Hepatic stellate cell (primary cell): ENCODE data around the gene SEPTIN2.
A peak's percentile ranks its signal among the peaks of the same experiment; 100 is the strongest.
"Not testable (repeated sequence)": the region's sequence is repeated elsewhere in the genome, so short reads cannot be mapped to it uniquely, and the experiment has no call there.

Experiments used
- DNase-seq: peaks from one replicate; pipeline ENCODE4 v3.0.0; 2011; ENCODE audit warnings: low spot score

The SEPTIN2 gene

DNA sequence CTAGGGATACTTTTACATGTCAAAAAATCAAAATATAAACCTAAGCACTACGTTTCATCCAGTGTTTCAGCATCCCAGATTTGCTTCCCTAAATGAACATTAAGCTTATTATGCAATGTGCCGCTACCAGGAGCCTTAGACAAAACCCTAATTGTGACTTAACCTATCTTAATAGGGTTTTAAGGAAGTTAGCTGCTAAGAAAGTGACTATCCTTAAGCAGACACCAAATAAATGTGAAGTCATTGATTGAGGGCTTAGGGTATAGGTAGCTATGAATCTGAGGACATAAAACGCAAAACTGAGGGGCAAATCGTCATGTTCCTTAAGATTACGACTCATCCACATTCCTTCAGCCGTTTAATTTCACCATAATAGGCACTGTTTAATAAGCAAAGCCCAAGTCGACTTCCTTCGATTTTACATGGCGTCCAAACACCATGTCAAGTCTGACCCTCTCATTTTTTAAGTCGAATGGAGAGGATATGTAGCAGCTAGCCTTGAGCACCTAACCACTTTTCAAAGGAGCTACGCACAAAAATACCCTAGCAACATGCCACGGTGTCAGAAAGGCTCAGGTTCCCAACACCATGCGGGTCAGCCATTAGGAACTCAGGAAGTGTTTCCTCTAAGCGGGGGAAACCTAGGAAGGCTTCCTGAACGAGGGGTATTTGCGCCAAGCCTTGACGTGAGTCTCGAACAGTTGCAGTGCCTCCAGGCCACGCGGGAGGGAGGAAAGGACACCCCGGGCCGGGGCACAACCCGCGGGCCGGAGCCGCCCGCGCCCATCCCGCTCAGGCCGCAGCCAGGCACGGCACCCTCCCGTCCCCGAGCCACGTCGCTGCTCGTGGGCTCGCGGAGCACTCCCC is 1.3 kb upstream of the SEPTIN2 start:
- no peak for DNase-seq

DNA sequence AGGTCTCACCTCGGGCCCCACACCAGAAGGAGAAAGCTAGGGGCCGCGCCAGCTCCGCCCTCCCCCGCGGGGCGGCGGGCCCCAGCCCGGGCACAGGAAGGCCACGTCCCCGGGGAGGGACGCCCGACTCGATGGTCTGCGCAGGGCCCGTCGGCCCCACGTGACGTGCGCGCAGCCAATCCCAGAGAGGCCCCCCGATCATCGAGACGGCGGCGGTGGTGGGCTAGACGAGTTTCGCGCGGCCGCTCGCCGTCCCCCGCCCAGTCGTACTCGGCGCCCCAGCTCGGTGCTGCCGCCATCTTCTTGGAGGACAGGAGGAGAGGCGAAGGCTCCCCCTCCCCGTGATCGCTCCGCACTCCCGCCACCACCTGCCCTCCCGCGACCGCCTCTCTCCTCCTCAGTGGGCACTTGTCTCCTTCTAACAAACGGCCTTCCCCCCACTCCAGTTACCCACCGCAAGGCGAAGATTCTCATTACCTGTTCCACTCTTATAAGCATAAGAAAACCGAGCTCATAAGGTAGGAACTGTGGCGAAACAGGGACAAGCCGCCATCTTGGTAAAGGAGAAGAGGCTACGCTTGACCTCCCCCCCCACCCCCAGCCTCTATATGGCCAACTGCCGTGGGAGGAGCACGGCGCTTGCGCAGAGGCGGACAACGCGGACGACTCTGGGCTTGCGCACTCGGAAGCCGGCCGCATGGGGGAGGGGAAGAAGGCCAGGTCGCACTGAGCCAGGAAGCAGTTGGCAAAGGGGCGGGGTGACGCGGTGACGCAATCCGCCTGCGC is 439 bp upstream of the SEPTIN2 start, which contains the start of gene HDLBP:
HDLBP (minus strand) TSS at position 580 of the 786 bp plus-strand sequence. CDS start 48,803 bp downstream, outside the sequence.
- peak; percentile 99 for DNase-seq

DNA sequence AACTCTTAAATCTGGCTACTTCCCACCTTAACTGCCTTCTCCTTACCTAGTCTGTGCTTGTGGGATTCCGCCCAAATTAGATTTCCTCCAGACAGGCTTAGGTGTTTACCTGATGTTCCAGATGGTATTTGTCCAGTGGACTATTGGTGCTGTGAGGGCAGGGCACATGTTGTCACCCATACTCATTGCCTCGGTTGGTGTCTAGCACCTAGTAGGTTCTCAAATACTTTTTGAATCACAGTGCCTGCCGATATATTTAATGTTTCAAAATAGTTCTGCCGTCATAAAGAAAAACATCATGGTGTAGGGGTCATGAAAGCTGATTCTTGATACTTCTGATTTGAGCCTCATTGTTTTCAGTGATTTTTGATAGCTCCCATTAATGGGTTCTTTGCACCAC is 1.1 kb downstream of the SEPTIN2 start:
- no peak for DNase-seq

DNA sequence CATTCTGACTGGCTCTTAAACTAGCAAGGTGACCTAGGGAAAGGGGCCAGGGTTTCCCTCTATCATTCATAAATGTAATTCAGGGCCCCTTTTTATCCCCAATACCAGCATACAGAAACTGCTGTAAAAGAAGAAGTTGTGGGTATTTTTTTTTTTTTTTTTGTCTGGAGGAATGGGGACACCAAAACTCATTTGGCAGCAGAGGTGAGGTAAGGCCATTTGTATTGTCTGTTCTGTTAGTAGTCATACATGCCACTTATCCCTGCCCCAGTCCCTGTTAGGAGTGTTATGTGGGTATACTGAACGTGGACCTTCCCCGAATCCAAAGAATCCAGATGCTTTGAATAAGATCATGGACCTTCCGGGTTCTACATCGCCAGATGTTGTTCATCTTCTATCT is 1.7 kb downstream of the SEPTIN2 start:
- no peak for DNase-seq

DNA sequence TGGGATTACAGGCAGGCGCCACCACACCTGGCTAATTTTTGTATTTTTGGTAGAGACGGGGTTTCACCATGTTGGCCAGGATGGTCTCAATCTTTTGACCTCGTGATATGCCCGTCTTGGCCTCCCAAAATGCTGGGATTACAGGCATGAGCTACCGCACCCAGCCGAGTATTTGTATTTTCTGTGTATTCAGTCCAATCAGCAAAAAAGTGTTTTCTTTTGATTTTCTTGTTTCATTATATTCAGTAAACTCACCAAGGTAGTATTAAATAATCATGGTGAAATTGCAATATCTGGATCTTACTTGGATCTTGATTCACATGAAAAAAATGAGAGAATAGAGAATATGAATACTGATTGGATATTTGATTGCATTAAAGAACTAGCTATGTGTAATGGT is 3.1 kb downstream of the SEPTIN2 start:
- not testable (repeated sequence) for DNase-seq

DNA sequence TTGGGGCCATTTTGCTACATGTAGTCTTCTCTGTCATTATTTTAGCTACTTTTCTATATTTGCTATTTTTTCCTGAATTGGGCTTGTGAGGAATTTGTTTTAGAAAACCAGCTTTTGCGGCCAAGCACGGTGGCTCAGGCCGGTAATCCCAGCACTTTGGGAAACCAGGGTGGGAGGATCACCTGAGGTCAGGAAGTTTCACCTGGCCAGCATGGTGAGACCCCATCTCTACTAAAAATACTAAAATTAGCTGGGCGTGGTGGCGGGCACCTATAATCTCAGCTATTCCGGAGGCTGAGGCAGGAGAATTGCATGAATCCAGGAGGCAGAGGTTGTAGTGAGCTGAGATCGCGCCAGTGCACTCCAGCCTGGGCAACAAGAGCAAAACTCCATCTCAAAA is 4.7 kb downstream of the SEPTIN2 start:
- no peak for DNase-seq

DNA sequence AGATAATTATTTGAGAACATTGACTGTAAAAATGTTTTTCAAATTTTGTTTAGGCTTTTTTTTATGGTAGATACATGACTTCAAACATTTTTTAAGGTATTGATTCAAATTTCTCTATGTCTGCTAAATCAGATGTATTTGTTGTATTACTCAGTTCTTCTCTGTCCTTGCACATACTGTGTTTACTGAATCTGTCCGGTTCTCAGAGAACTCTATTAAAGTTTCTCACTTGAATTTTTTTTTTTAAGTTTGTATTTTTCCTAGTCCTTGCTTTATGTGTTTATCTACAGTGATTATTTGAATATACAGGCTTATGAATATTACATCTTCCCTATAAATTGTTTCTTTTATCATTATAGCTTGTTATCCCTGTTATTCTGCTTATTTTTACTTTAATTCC is 5.3 kb downstream of the SEPTIN2 start:
- DNase-seq: no peak

DNA sequence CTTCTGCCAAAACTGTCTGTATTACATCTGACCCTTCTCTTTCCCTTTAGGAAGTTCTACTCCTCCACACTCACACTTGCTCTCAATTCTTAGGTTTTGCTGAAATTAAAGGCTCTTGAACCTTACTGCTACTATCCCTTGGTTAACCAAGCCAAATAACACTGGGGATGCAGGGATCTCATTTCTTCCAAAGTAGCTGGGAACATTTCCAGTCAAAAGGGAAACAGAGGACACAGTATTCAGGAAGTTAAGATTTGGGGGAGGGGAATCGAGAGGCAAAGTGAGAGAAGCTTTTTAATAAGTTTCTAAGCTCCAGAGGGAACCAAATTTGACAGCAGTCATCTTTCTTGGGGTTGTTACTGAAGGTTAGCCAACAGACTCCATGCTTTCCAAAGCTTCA is 6.2 kb downstream of the SEPTIN2 start:
- DNase-seq: no peak

DNA sequence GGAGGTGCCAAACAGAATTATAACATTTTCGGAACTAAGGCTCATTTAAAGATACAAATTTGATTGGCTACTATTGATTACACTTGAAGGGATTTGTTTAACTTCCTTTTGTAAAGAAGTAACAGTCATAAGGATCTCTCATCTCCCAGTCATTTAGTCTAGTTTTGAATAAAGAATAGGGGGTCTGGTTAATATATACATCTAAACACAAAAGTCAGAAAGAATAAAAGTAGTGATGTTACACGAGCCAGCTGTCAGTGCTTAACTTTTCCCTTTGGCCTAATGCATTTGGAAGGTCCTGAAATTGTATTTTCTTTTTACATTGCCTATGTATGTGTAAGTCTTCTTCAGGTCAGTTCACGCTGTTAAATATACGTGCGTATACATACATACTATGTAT is 8.1 kb downstream of the SEPTIN2 start:
- DNase-seq: no peak

DNA sequence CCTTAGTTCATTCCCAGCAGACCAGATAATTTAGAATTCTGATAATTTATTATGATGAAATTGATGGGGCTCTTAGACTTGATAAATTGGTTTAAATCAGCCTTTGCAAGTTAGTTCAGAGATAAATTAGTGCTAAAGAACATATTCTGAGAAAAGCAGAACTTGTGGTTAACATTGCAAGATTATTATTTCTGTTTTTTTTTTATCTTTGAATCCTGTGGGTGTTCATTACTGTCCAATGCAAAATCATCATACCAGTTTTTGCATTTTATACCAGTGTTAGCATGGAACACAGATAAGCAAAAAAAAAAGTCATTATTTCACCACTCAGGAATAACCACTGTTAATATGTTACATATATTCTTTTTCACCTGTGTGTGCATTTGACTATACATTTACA is 9.1 kb downstream of the SEPTIN2 start:
- no peak for DNase-seq

DNA sequence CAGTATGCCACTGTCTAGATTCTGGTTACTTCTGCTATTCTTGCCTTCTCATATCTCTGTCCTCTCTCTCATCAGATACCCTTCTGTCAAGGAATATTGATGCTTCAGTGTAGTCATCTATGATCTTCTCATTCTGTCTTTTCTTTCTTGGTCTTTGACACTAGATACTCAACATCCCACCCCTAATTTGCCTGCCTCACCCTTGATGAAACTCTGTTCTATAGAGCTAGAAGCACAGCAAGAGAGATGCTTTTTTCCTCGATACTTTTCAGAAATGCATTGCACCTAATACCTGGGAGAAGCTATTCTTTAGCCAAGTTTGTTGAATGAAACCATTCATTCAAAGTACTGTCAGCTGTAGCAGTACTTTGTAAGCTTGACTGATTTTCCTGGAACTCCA is 9.5 kb downstream of the SEPTIN2 start:
- no peak for DNase-seq

DNA sequence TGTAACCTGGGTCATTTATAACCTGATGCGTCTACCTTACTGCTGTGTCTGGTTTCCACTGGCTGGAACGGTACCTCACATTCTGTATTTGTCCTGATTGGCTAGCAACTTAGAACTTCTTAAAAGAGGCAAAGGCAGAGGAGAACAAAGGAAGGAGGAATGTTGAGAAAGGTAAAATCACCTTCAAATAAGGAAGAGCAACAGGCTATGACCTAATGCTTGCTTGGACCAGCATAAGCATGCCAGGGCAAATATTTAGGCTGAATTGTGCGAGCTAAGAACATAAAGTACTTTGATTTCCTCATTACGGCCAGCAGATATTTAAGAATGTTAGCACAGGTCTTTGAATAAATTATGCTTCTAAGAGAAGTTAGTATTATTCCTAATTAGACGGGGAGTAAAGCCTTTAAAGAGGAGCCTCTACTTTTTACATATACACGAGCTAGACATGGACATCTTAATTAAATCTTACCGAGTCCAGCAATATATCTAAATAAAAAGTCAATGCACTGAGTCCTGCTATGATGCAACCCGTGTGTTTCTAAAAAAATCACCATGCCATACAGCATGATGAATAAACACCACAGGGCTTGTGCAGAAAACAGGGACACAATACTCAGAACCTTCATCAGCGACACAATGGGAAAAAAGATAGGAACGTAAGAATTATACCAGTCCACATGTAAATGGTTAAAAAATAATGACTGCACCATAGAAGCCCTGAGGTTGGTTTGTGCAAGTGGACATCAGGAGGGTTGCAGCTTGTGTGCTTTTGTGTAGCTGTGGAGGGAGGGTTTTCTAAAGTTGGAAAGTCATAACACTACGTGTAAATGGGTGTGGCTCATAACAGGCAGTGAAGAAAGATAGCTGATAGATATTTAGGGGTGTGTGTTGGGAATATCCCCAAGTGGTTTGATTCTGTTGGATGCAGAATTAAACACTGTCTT is 14.2 kb downstream of the SEPTIN2 start:
- no peak for DNase-seq

DNA sequence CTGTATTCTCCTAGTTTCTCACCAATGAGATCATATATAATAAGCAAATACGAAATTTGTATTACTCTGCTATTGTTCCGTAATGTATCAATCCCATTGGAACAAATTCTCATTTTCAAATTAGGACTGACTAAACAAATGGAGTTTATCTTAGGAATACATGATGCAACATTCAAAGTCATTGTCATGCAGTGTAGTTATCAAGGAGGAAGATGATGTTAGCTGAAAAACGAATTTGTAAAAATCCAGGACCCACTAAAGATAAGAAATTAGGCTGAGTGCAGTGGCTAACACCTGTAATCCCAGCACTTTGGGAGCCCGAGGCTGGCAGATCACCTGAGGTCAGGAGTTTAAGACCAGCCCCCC is 14.9 kb downstream of the SEPTIN2 start:
- DNase-seq: no peak

DNA sequence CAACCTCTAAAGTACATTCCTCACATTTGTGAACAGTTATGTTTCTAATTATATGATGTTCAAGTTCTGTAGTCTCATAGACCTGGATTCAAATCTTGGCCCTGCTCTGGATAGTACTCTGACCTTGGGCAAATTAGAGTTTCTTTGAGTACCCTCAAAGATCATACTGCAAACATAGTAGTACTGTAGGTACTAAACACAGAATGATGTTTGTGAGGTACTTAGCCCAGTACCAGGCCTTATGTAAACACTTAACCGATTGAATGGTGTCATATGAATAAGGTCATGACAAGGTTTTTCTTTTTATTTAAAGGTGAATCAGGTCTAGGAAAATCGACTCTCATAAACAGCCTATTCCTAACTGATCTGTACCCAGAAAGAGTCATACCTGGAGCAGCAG is 19.1 kb downstream of the SEPTIN2 start:
- DNase-seq: no peak

DNA sequence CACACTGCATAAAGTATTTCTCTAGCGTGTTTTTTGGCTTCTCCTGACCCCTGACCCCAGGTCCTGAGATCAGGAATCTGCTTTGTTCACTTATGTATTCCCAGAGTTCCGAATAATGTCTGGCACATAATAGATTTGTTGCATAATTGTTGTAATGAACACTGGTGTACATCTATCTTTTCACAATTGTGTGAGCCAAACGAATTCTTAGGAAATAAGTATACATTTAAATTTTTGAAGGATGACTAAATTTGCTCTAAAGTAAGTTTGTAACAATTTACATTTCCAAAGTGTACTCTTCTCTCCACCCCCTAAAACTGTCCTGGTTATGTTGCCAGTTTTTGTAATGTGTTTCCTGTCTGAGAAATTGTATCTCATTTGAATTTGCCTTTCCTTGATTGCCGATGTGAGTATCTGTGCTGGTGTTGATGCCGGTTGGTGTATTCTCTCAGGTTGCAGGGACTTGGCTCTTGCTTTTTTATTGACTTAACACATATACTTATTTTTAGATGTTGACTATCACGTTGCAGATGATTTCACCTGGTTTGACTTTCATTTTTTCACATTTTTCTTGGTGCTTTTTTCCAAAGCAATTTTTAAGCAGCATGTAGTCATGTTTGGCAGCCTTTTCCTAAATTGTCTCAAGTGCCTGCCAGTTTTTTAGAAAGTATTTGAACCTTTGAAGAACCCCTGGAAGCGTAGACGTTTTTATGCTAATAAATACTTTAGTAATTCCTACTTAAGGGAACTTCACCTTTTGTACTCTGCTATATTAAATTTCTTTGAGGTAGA is 24.3 kb downstream of the SEPTIN2 start:
- DNase-seq: no peak

DNA sequence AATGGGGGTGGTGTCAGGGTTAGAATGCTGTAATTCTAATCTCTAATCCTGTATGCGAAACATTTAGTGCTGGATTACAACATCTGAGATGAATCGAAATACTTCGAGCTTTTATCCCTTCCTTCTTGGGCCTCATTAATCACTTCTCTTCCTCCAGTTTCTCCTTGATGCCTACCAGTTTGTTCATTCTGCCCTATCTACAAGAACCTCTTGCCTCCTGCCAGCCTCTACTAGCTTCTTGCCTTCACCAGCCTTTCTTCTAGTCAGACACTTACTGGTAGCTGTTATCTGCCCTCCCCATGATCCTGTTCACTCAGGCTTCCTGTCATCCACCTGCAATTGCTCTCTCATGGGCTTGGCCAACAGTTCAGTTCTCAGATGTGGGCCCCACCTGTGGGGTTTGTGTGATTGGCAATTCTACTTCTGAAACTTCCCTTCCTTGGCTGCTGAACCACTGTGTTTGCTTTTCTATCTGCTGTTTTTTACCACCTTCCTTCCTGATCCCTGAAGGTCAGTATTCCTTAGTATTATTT is 25.0 kb downstream of the SEPTIN2 start:
- no peak for DNase-seq

DNA sequence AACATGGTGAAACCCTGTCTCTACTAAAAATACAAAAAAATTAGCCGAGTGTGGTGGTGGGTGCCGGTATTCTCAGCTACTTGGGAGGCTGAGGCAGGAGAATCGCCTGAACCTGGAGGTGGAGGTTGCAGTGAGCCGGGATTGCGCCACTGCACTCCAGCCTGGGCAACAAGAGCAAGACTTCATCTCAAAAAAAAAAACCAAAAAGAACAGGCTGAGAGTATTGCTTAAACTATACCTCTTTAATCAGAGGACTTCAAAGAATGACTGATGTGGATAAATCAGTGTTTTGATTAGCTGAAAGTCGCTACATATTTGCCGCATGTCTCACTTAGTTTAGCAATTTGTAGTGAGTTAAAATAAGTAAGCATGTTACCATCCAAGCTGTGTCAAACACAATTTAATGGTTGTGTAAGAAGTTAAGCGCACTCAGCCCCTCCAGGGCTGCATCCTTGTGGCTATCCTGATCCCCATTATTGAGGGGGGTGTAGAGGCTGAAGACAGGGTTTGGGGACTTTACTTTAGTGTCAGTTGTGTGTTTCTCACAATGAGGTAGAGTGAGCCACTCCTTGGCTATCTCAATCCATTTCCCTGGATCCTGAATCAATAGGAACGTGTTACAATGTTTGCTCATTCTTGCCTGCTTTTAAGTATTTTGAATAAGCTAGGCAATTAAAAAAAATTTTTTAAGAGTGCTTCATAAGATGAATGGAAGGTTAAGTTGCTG is 29.4 kb downstream of the SEPTIN2 start:
- DNase-seq: no peak

DNA sequence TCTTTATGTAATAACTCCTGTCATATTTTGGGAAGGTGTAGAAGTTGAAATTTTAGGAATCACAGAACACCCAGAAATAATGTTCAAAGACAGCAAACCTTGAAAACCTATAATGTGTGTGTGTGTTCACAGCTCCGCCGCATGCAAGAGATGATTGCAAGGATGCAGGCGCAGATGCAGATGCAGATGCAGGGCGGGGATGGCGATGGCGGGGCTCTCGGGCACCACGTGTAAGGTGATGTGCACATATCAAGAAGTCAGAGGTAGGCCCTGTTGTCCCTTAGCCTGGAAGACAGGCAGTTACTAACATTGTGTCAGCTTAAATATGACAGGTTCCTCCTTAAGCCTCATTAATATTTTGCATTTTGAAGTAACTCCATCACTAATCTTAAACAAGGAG is 34.2 kb downstream of the SEPTIN2 start:
- no peak for DNase-seq

DNA sequence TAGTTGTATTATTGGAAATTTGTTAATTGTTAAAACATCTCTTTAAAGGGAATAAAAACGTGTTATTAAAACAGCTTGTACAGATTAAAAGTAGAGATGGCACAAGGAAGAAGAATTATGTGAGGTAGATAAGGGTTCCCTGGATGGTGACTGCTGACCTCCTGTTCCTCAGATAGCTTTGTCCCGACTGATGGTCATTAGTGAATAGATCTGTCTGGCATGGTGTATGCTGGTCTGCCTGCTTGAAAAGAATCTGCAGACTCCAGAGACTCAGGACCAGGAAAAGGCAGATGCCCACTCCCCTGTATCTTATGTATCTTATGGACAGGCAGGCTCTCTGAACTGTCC is 34.8 kb downstream of the SEPTIN2 start:
- no peak for DNase-seq

DNA sequence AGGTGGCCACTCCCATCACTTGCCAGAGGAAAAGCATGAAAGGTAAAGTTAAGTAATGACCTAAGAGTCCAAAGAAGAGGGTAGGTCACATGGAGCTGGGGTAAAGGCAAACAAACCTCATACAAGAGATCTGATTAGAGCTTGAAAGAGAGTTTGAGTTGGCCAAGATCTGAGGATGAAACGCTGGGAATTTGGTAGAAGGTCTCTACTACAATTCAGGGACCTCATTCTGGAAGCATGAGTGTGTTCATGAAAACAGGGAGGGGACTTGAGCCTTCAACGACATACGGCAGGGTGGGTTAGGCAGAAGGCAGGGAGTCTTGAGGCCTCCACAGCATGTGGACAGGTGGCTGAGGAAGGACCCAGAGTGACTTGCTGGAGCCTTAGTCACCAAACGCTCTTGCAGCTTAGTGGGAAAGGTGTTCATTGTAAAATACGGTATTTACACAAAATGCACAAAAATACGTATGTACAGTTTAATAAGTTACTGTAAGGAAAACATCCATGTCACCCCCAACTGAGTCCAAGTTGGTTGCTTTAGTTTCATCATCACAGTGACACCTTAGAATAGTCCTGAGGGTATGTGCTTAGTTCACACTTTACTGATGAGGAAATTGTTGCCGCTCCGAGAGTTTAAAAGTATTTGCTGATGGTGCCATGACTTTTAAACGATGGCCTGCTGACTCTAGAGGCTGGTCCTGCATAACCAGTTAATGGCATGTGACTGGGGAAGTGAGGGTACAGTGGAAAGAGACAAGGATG is 35.3 kb downstream of the SEPTIN2 start:
- DNase-seq: no peak
